OCI-LY7 (cell line): Measurements from ENCODE around the gene ARL5B. TPM values are rescaled to one million over a fixed set of nuclear protein-coding genes. Genes with fewer than 3 reads are reported as not detected.

Experiments used
- BruUV-seq: library from RNA; stranded (reverse); fragments of 400-500 nt; replicated peaks from 2 replicates; lab custom pipeline; 2021; lab: Mats Ljungman, UMichigan
- CTCF ChIA-PET: fragments of 300-600 bp; sonication (Branson Sonifier 250); formaldehyde crosslinking; loops from one replicate; lab custom pipeline; 2022; ENCODE audit warnings: antibody characterized with exemption; ENCODE audit not compliant: unreplicated experiment; lab: Charles Lee
- POLR2A ChIA-PET: fragments of 300-600 bp; sonication (Branson Sonifier 250); formaldehyde crosslinking; loops from one replicate; lab custom pipeline; 2022; ENCODE audit warnings: antibody characterized with exemption; lab: Charles Lee
- DNase-seq: peaks from one replicate; pipeline ENCODE4 v3.0.0-alpha.2; 2015; ENCODE audit warnings: low spot score
- H2AFZ ChIP-seq: fragments of 200-600 bp; sonication (generic), shearing (Covaris generic); 2 replicates; pipeline ENCODE4 v1.6.1; 2014; ENCODE audit warnings: mild to moderate bottlenecking, antibody characterized with exemption, low read length, moderate library complexity
- H3K27ac ChIP-seq: fragments of 200-600 bp; sonication (generic); 2 replicates; pipeline ENCODE4 v1.5.1; 2014; ENCODE audit warnings: mixed run types, low read depth, mild to moderate bottlenecking, moderate library complexity, low read length, inconsistent platforms; ENCODE audit not compliant: poor library complexity, severe bottlenecking
- H3K36me3 ChIP-seq: fragments of 200-600 bp; sonication (generic); 2 replicates; pipeline ENCODE4 v1.6.1; 2014; ENCODE audit warnings: mild to moderate bottlenecking, antibody characterized with exemption, low read length, moderate library complexity, mixed read lengths; ENCODE audit not compliant: insufficient read depth
- H3K4me1 ChIP-seq: fragments of 200-600 bp; sonication (generic); 2 replicates; pipeline ENCODE4 v1.5.1; 2014; ENCODE audit warnings: mild to moderate bottlenecking, low read length; ENCODE audit not compliant: insufficient read depth, poor library complexity, severe bottlenecking
- H3K4me2 ChIP-seq: fragments of 200-600 bp; sonication (generic); 2 replicates; pipeline ENCODE4 v1.6.1; 2014; ENCODE audit warnings: mild to moderate bottlenecking, low read length
- H3K4me3 ChIP-seq: fragments of 200-600 bp; sonication (generic); 2 replicates; pipeline ENCODE4 v1.5.1; 2014; ENCODE audit warnings: mild to moderate bottlenecking, low read depth, low read length; ENCODE audit not compliant: poor library complexity, severe bottlenecking
- H3K79me2 ChIP-seq: fragments of 200-600 bp; sonication (generic); 2 replicates; pipeline ENCODE4 v1.6.1; 2016; ENCODE audit warnings: low read depth, mild to moderate bottlenecking, low read length, moderate library complexity, mixed read lengths; ENCODE audit not compliant: insufficient read depth
- H3K9me2 ChIP-seq: fragments of 200-600 bp; sonication (generic); 2 replicates; pipeline ENCODE4 v1.6.1; 2016; ENCODE audit warnings: mild to moderate bottlenecking, low read length, mixed read lengths; ENCODE audit not compliant: insufficient read depth
- H3K9me3 ChIP-seq: fragments of 200-600 bp; sonication (generic); 2 replicates; pipeline ENCODE4 v1.6.1; 2014; ENCODE audit warnings: mild to moderate bottlenecking, mixed run types, low read length, mixed read lengths
- H4K20me1 ChIP-seq: fragments of 200-600 bp; sonication (generic); 2 replicates; pipeline ENCODE4 v1.6.1; 2014; ENCODE audit warnings: mild to moderate bottlenecking, antibody characterized with exemption, low read length, moderate library complexity, mixed read lengths; ENCODE audit not compliant: insufficient read depth
- EZH2phosphoT487 ChIP-seq: fragments of 200-600 bp; sonication (generic); IDR thresholded peaks from 2 replicates; pipeline ENCODE4 v1.6.1; 2018; ENCODE audit warnings: low read depth, borderline replicate concordance, mild to moderate bottlenecking, mixed run types, antibody characterized with exemption, low read length, moderate library complexity, mixed read lengths
- intact Hi-C: fragments of 100-400 bp; cut with micrococcal nuclease; formaldehyde crosslinking; loops from one replicate; pipeline ENCODE4 v1.10.0; 2022; ENCODE audit not compliant: unreplicated experiment
- total RNA-seq, 2 experiments: library from RNA; depleted of rRNA in 1 of 2; stranded (reverse); fragments of >200 nt in 1 of 2; shearing (Covaris generic) in 1 of 2; gene quantifications; 2 replicates each; pipeline ENCODE4 v1.2.3, GENCODE V29; 2014 to 2022
- TF ChIP-seq, protein P1 (sequence below): fragments of 200-600 bp; sonication (generic); conservative IDR thresholded peaks from 2 replicates; pipeline ENCODE4 v1.5.1; 2014; ENCODE audit warnings: mild to moderate bottlenecking, antibody characterized with exemption, low read length, moderate library complexity, mixed read lengths

The ARL5B gene
- total RNA-seq, 2 experiments from 2014 or later = 11.5 to 17.5 TPM

DNA sequence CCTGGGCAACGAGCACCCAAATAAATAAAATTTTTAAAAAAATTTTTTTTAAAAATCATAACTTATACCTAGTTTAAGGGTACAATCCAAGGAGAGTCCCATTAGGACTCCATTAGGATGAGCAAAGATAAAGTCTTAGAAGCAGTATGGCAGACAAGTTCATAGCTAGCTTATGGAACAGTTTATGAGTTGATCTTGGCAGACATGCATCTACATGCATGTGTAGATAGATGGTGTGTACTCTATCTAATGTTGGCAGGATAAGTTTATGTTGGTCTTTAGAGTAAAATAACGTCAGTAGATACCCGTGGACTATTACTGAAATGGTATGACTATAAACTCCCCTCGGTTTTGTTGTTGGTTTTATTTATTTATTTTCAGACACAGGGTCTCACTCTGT, 48.1 kb upstream of the ARL5B start:
- Histone ChIP-seq H3K27ac (no peak overlapping the region), H3K79me2 (no peaks in the 10 kb centered on the region), H3K36me3 (peaks cover 91% of the 10 kb centered on the region), H3K9me3 (no peaks in the 10 kb centered on the region), H2AFZ (no peak overlapping the region), H4K20me1 (no peaks in the 10 kb centered on the region), H3K4me1 (no peaks in the 10 kb centered on the region), H3K4me2 (no peak overlapping the region), H3K9me2 (no peaks in the 10 kb centered on the region), H3K4me3 (no peak overlapping the region)
- POLR2A ChIA-PET = interaction anchor here (0.6 kb wide), 1 partner anchor 126 kb away, joined by 3 read pairs; no protein-coding TSS in a partner anchor
- no TSS peak for BruUV-seq
- intact Hi-C loops = no loop called here
- TF ChIP-seq, protein P1, sequence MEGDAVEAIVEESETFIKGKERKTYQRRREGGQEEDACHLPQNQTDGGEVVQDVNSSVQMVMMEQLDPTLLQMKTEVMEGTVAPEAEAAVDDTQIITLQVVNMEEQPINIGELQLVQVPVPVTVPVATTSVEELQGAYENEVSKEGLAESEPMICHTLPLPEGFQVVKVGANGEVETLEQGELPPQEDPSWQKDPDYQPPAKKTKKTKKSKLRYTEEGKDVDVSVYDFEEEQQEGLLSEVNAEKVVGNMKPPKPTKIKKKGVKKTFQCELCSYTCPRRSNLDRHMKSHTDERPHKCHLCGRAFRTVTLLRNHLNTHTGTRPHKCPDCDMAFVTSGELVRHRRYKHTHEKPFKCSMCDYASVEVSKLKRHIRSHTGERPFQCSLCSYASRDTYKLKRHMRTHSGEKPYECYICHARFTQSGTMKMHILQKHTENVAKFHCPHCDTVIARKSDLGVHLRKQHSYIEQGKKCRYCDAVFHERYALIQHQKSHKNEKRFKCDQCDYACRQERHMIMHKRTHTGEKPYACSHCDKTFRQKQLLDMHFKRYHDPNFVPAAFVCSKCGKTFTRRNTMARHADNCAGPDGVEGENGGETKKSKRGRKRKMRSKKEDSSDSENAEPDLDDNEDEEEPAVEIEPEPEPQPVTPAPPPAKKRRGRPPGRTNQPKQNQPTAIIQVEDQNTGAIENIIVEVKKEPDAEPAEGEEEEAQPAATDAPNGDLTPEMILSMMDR = no peak
- no peak for TF ChIP-seq EZH2phosphoT487
- CTCF ChIA-PET = no interaction called here
- no peak for DNase-seq

DNA sequence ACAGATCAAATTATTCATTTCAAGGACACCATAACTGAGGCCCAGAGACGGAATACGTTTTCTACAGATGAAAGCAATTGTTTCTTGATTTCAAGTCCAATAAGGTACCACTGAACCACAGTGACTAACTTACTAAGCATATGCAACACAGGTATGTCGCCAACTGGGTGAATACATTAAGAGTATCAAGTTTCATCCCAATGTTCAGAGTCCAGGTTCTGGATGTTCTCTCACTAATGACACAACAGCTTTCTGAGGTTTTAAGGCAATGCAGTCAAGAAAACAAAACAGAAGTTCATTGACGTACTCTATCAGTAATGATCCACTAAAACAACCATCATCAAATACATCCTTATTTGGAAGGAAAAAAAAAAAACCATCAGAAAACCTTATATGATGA, 43.6 kb upstream of the ARL5B start:
- Histone ChIP-seq H3K4me2 (no peak overlapping the region), H2AFZ (no peak overlapping the region), H3K79me2 (no peaks in the 10 kb centered on the region), H3K4me1 (no peaks in the 10 kb centered on the region), H4K20me1 (no peaks in the 10 kb centered on the region), H3K9me3 (no peaks in the 10 kb centered on the region), H3K9me2 (no peaks in the 10 kb centered on the region), H3K27ac (no peak overlapping the region), H3K4me3 (no peak overlapping the region), H3K36me3 (peaks cover 69% of the 10 kb centered on the region)
- POLR2A ChIA-PET = interaction anchor here (1.1 kb wide), 1 partner anchor 8 kb away, joined by 3 read pairs; no protein-coding TSS in a partner anchor
- no TSS peak for BruUV-seq
- intact Hi-C loops = no loop called here
- TF ChIP-seq, protein P1 = no peak
- TF ChIP-seq EZH2phosphoT487 = no peak
- no peak for DNase-seq
- CTCF ChIA-PET = no interaction called here

DNA sequence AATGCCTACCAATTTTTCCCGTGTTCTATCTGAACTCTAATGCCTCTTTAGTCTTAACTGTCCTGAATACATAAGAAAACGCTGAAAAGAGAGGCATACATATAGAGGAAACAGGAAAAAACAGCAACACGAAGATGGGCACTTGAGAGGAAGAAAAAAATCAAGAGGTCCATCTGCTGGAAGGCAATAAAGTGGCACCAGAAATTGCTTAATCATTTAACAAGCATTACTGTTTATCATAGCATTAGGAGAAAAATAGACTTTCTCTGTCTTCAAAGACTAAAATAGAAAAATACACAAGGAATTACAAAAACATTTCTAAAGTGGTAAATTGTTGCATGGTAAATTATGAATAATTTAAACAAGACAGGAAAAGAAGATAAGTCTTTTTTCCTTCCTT, 42.9 kb upstream of the ARL5B start:
- Histone ChIP-seq H3K4me1 (no peaks in the 10 kb centered on the region), H3K4me3 (no peak overlapping the region), H3K36me3 (peaks cover 72% of the 10 kb centered on the region), H2AFZ (no peak overlapping the region), H3K9me3 (no peaks in the 10 kb centered on the region), H3K79me2 (no peaks in the 10 kb centered on the region), H3K9me2 (no peaks in the 10 kb centered on the region), H3K27ac (no peak overlapping the region), H4K20me1 (no peaks in the 10 kb centered on the region), H3K4me2 (no peak overlapping the region)
- no TSS peak for BruUV-seq
- no peak for DNase-seq
- ChIA-PET CTCF (no interaction called here), POLR2A (no interaction called here)
- intact Hi-C loops = no loop called here
- no peak for TF ChIP-seq EZH2phosphoT487
- TF ChIP-seq, protein P1 = no peak
